ENCODE data around the gene NBDY. TPM values are rescaled to one million over a fixed set of nuclear protein-coding genes. Genes with fewer than 3 reads are reported as not detected.

Gene NBDY
- total and polyA plus RNA-seq, 2 of the 13 experiments (the other 11 are each of a cell fraction or from before 2014, with no cell fraction given), result 1.4 to 1.7 TPM

DNA sequence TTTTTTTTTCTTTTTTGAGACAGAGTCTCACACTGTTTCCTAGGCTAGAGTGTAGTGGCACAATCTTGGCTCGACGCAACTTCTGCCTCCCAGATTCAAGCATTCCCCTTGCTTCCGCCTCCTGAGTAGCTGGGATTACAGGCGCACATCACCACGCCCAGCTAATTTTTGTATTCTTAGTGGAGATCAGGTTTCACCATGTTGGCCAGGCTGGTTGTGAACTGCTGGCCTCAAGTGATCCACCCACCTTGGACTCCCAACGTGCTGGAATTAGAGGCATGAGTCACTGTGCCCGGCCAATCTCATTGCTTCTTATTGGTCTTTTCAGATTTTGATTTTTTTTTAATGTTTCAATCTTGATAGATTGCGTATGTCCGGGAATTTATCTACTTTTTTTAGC lies 124.4 kb downstream of the NBDY start:
- intact Hi-C loops (cut with micrococcal nuclease; ENCODE audit: unreplicated experiment), result no loop called here
- no peaks in the 10 kb centered on the region for H3K79me2 ChIP-seq (ENCODE audit: insufficient read depth, low read length)
- no peak overlapping the region for H3K27ac ChIP-seq (ENCODE audit: extremely low read length, insufficient read depth, low read length)
- no peak overlapping the region for H3K4me3 ChIP-seq (replicated peaks in 1 of 3; ENCODE audit: insufficient read depth in 1 of 3, low read depth in 2 of 3, low read length in 3 of 3)
- H3K9me3 ChIP-seq (ENCODE audit: low read length), result no peaks in the 10 kb centered on the region
- FAIRE-seq (no peak), DNase-seq (ENCODE audit: low spot score) (no peak), ATAC-seq (no peak)
- no TSS peak for BruUV-seq (replicated peaks)
- POLR2A ChIA-PET, result no interaction called here
- no peaks in the 10 kb centered on the region for H3K36me3 ChIP-seq (replicated peaks in 1 of 2; ENCODE audit: control insufficient read depth in 1 of 2, insufficient read depth in 2 of 2, low read length in 2 of 2)
- H3K9ac ChIP-seq (ENCODE audit: insufficient read depth, low read depth, low read length), result no peak overlapping the region
- no peaks in the 10 kb centered on the region for H4K20me1 ChIP-seq (ENCODE audit: insufficient read depth, low read length)
- in situ Hi-C loops (cut with HindIII; ENCODE audit: extremely low pct_ligation_motif_present, low pct_unique_long_range_greater_than_20kb), result no loop called here
- TF ChIP-seq TCF7 (IDR thresholded peaks at IDR 0.05; ENCODE audit: low read depth), result no peak
- no peak for TF ChIP-seq NR2F1 (CRISPR knock-in tag; IDR thresholded peaks at IDR 0.05)
- TF ChIP-seq, protein P1, sequence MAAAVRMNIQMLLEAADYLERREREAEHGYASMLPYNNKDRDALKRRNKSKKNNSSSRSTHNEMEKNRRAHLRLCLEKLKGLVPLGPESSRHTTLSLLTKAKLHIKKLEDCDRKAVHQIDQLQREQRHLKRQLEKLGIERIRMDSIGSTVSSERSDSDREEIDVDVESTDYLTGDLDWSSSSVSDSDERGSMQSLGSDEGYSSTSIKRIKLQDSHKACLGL (CRISPR knock-in tag; IDR thresholded peaks at IDR 0.05), result no peak
- TF ChIP-seq, protein P2, sequence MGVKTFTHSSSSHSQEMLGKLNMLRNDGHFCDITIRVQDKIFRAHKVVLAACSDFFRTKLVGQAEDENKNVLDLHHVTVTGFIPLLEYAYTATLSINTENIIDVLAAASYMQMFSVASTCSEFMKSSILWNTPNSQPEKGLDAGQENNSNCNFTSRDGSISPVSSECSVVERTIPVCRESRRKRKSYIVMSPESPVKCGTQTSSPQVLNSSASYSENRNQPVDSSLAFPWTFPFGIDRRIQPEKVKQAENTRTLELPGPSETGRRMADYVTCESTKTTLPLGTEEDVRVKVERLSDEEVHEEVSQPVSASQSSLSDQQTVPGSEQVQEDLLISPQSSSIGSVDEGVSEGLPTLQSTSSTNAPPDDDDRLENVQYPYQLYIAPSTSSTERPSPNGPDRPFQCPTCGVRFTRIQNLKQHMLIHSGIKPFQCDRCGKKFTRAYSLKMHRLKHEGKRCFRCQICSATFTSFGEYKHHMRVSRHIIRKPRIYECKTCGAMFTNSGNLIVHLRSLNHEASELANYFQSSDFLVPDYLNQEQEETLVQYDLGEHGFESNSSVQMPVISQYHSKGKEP (CRISPR knock-in tag; IDR thresholded peaks at IDR 0.05), result no peak
- no peak for TF ChIP-seq SYNCRIP (IDR thresholded peaks at IDR 0.05; ENCODE audit: insufficient read depth, low read depth, low read length)
- no peak for TF ChIP-seq NR2F6 (IDR thresholded peaks at IDR 0.05)
- no peak for TF ChIP-seq NR2F6 (CRISPR knock-in tag; IDR thresholded peaks at IDR 0.05)
- TF ChIP-seq ZSCAN30 (CRISPR knock-in tag; IDR thresholded peaks at IDR 0.05), result no peak
- no peak for TF ChIP-seq NCOA5 (CRISPR knock-in tag; IDR thresholded peaks at IDR 0.05)
- no peak for TF ChIP-seq ONECUT2 (CRISPR knock-in tag; IDR thresholded peaks at IDR 0.05)
- WGBS (ENCODE audit: low lambda C conversion rate), result 45% methylated on average over 9 of the region's 9 CpGs
- no peaks in the 10 kb centered on the region for H3K4me1 ChIP-seq (ENCODE audit: insufficient read depth, low read length)
- no peak overlapping the region for H2AFZ ChIP-seq (ENCODE audit: low read length)
- H3K27me3 ChIP-seq (ENCODE audit: control insufficient read depth in 1 of 2, insufficient read depth in 2 of 2, low read length in 2 of 2), result no peaks in the 10 kb centered on the region
- CTCF ChIA-PET (ENCODE audit: low intra/inter-chr PET ratio, low total read pairs), result no interaction called here
- H3K4me2 ChIP-seq (ENCODE audit: low read depth, low read length), result no peak overlapping the region
